Activated CD4-positive, alpha-beta T cell treated with anti-CD3 and anti-CD28 coated beads, Interleukin-2, Interleukin-4, amounts not matched to agents 100 ng/mL and 50 ng/mL, durations not matched to agents 16 hours and 8 hours (primary cell): ENCODE measurements around the gene VDR.
"Not testable (repeated sequence)": the region's sequence is repeated elsewhere in the genome, so short reads cannot be mapped to it uniquely, and the experiment has no call there.

ENCODE experiments used
- DNase-seq: peaks from one replicate; pipeline ENCODE4 v3.0.0-alpha.2; 2020; ENCODE audit warnings: low spot score

VDR gene

GRCh38 chr12:47828976-47829482, 75.8 kb downstream of the VDR start:
- no peak for DNase-seq

DNA sequence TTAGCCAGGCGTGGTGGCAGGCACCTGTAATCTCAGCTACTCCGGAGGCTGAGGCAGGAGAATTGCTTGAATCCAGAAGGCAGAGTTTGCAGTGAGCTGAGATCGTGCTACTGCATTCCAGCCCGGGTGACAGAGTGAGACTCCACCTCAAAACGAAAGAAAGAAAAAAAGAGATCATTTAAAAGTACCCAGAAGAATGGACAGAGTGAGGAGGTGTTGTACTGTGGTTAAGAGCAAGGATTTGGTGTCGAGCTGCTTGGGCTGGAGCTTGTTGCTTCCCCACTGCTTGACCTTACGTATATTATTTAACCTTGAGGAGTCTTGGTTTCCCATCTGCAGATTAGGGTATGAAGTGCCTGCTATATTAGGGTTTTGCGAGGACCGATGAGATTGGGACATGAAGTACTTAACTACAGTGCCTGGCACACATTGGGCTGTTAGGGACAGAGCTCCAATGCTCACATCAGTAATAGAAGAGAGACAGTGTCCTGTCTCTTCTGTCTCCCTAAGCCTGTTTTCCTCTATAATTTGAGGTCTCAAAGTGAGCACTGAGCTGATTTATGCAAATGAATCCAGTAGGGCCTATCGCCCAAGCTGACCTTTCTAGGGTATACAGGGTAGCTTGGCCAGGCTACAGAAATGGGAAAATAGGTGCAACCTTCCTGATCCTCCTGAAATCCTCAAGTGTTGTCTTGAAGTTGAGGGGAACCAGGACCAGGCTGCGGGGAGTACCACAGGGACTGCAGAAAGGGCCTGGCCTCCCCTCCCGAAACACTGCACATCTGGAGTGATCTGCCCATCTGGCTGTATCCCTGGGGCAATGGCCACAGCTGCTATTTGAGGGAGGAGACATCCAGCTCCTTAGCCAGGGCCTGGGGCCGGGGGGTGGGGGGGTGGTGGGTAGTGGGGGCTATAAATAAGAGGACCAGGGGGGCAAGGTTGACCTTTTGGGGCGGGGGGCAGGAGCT, 76.5 kb downstream of the VDR start:
- DNase-seq: no peak

- no peak for DNase-seq
Measured at GRCh38 chr12:47825173-47825639, 79.6 kb downstream of the VDR start.

- no peak for DNase-seq
Measured at GRCh38 chr12:47824635-47825034, 80.2 kb downstream of the VDR start.

- no peak for DNase-seq
Measured at GRCh38 chr12:47824198-47824597, 80.6 kb downstream of the VDR start.

- DNase-seq: no peak
Measured at GRCh38 chr12:47823422-47824086, 81.2 kb downstream of the VDR start.

GRCh38 chr12:47822863-47823262, 81.9 kb downstream of the VDR start:
- no peak for DNase-seq

GRCh38 chr12:47822401-47822800, 82.4 kb downstream of the VDR start:
- no peak for DNase-seq

- DNase-seq: no peak
Measured at GRCh38 chr12:47821346-47821706, 83.5 kb downstream of the VDR start.

DNA sequence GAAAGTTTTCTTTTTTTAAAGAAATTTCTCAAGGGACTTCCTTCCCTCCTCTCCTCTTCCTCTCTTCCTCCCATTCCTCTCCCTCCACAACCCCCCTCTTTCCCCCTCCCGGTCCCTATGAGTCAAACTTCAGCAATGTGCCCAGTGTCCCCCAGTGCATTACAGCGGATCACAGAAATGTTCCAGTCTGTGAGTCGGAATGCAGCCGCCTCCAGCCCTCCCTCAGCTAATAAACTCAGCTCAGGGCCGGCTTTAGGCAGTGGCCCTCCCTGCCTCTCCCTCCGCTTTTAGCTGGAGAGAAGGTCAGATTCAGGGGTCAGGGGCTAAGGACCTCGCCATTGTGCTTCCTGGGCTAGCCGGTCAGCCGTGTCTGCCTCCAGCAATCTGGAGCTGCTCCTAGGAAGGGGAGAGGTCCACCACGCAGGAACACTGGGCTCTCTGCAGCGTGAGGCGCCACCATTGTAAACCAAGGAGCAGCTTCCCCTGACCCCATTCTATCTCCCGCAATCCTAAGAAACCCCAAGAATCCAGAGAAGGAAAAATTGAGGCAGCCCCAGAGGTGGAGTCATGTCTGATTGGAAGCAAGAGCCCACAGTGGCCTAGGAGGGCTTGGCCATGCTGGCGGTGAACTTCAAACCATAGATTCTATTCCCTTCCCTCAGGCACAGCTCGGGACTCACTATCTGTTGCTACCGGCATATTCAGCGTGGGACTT, 84.0 kb downstream of the VDR start:
- no peak for DNase-seq

DNA sequence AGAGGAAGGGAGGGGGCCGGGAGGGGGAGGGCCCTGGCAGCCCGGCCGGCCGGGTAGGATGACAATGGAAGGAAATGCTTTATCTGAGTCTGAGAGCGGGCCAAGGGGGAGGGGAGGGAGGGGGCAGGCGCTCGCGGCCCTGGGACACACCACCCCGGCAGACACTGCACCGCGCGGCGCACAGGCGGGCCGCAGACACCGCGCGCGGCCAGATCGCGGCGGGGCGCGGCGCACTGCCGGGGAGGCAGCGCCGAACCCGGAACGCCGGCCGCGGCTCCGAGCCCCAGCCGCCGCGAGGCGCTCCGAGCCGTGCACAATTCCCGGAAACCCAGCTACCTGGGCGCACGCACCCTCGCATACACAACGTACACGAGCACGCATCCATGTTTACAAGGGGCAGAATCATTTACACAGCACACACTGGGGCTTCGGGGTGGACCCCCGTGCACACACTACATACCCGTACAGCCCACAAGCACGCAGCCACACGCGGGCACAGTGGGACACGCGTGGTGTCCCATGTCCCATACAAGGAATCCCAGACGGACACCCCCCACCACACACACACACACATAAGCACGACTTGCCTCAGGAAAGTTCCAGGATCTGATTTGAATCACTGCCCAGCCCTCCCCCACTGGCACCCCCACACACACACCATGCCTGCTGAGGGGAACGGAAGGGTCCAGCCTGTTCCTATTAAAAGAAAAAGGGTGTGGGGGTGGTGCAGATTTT, 84.7 kb downstream of the VDR start, which contains the start of gene HDAC7:
TSS of gene HDAC7 (minus strand) at position 8 of the 735 bp plus-strand sequence. CDS start 118 bp downstream, outside the sequence.
- peak; percentile 80 for DNase-seq

GRCh38 chr12:47819138-47819895, 85.5 kb downstream of the VDR start:
- DNase-seq: peak; percentile 67

DNA sequence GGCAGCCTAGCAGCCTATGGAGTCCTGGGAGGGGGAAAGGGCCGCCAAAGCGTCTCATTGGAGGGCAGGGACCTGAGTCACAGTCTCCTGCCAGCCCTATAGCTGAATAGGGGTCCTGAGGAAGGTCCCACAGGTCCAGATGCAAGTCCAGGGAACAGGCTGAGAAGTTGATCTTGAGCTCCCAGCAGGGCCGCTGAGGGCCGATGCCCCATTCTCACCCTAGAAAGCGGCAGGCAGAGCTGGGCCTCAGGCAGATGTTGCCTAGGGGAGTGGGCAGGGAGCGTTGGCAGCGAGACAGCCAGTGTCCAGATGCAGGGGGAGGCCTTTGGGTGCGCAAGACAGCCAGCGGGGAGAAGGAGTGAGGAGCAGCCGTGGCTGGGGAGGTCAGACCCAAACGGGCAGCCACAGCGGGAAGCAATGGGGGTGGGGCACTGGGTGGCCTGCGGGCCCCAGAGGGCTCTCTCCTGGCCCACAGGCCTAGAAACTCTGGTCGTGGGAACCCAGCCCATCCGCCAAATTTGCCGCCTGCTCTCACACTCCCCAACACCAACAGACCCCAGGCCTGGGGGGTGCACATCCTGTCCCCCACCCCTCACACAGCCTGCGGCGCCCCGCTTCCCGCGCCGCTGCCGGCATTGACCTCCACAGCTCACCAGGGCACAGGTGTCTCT, 86.2 kb downstream of the VDR start:
- no peak for DNase-seq

DNA sequence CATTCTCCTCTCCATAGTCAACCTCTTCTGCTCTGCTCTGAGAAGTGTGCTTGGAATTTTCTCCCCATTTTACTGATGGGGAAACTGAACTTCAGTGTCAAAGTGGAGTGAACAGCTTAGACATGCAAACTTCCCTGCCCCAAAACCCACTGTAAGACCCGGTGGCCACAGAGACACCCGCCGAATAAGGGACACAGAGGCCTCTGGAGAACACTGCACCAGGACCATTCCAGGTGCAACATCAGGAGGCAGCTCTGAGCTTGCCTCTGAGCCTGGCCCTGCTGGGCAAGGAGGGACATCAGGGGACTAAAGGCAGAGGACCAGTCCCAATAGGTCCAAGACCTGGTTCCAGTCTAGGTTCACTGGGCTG, 86.8 kb downstream of the VDR start:
- DNase-seq: no peak

DNA sequence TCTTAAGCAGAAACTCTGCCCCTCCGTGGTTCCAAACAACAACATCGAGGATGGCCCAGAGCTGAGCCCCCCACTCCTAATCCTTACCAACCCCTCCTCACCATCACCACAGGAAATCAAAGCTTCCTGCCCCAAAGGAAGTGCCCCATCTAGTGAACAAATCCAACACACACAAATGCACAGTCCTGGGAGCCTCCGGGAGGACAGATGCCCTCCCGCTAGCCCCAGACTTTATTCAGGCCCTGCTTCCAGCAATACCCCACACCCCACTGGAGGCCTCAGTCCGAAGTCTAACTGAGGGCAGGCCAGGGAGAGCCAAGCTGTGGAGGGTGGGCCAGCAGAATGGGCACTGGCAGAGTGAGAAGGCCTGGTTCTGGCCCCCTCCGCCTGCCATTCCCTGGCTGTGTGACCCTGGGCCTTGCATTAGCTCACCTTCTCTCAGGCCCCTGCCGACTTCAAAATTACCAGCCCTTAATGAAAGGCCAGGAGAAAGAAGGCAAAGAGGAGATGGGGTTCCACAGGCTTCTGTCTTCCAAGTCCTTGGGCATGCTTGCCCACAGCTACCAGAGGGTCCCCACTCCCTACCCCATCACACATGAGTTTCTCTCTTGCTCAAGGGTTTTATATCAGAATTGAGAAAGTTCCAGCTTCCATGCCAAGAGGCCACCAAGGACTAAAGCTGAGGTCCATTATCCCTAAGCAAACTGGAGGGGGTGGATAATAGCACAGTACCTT, 87.4 kb downstream of the VDR start:
- no peak for DNase-seq

- DNase-seq: no peak
Measured at GRCh38 chr12:47816403-47817271, 88.2 kb downstream of the VDR start.

- not testable (repeated sequence) for DNase-seq
Measured at GRCh38 chr12:47815447-47815846, 89.3 kb downstream of the VDR start.

DNA sequence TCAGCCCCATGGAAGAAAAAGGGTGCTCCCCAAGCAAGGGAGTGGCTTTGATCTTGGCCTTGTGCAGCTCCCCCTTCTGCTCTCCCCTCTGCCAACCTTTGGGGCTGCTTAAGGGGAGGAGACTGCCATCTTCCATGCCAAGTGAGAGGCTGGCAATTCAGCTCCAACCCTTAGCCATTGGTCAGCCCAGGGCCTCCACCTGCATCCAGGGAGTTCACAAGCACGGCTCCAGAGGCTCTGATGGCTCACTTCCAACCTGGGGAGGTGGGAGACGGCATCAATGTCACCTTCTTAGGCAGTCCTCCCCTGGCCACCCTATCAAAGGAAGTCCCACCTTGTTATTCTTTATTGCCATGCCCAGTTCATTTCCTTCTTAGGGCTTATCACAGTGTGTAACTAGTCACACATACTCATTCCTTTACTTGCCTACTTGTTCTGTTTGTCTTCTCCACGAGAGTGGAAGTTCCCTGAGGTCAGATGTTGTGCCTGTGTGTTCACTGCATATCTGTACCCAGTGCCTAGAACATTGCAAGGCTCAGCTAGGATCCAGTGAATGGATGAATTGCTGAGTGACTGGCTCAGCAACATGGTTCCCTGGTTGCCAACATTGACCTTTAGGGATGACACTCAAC, 90.1 kb downstream of the VDR start:
- DNase-seq: peak; percentile 70
